Measurements from ENCODE around the gene RICTOR. TPM values are rescaled to one million over a fixed set of nuclear protein-coding genes. Genes with fewer than 3 reads are reported as not detected.
A peak's percentile ranks its signal among the peaks of the same experiment; 100 is the strongest.

RICTOR gene
- total and polyA plus RNA-seq, 11 donors, result 6.8 to 76.3 (median 30.8) TPM

GRCh38 chr5:39022151-39022550 is 52.0 kb downstream of the RICTOR start:
- 69 to 75% (median 73%) methylated on average over 4 of the region's 4 CpGs for WGBS, 4 donors
- Histone ChIP-seq H3K27me3 (no peaks in the 10 kb centered on the region), H3K4me3 (no peak overlapping the region), H3K36me3 (peaks cover 0 to 32% (median 21%) of the 10 kb centered on the region in 9 donors), H3K9me3 (peaks cover 0 to 18% (median 0%) of the 10 kb centered on the region in 12 donors), H3K27ac (peak overlapping the region in 4 of 12 donors; percentile 5 to 47 (median 23)), H3K4me1 (peaks cover 0 to 56% (median 32%) of the 10 kb centered on the region in 12 donors)
- intact Hi-C loops (cut with DNase I), result loop anchor here in 1 of 10 donors (5.0 kb wide), 1 partner anchor 50 kb away; the partner anchor contains the start of gene RICTOR
- TF ChIP-seq POLR2A (IDR thresholded peaks at IDR 0.05) (no peak), CTCF (IDR thresholded peaks at IDR 0.05) (no peak)
- ATAC-seq, result peak in 2 of 4 donors; percentile 47 to 49
- DNase-seq, result no peak

GRCh38 chr5:39021413-39021812 is 52.8 kb downstream of the RICTOR start:
- peaks cover 0 to 32% (median 21%) of the 10 kb centered on the region in 9 donors for H3K36me3 ChIP-seq
- H3K9me3 ChIP-seq, result peaks cover 0 to 13% (median 0%) of the 10 kb centered on the region in 12 donors
- H3K27ac ChIP-seq, result peak overlapping the region in 4 of 12 donors; percentile 1 to 47 (median 14)
- DNase-seq (no peak), ATAC-seq (peak in 1 of 4 donors; percentile 38)
- intact Hi-C loops (cut with DNase I), result loop anchor here in 1 of 10 donors (5.0 kb wide), 1 partner anchor 51 kb away; the partner anchor contains the start of gene RICTOR
- no peak for TF ChIP-seq POLR2A (IDR thresholded peaks at IDR 0.05)
- no peak for TF ChIP-seq CTCF (IDR thresholded peaks at IDR 0.05)
- no peaks in the 10 kb centered on the region for H3K27me3 ChIP-seq
- WGBS, 4 donors, result 36 to 56% (median 51%) methylated on average over 1 of the region's 1 CpG
- H3K4me3 ChIP-seq, result no peak overlapping the region
- H3K4me1 ChIP-seq, result peaks cover 0 to 64% (median 38%) of the 10 kb centered on the region in 12 donors

DNA sequence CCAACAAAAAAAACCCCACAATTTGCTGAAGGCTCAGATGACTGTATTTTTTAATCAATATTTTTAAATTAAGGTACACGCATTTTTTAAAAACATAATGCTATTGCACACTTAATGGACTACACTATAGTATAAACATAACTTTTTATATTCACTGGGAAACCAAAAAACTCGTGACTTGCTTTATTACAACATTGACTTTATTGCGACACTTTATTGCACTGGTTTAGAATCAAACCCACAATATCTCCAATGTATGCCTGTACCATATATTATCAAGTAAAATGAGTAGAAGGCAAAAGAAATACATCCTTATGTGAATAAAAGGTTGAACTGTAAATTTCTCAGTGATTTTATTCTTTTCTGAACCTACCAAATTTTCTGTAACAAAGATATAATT is 53.7 kb downstream of the RICTOR start:
- Histone ChIP-seq H3K9me3 (peaks cover 0 to 4% (median 0%) of the 10 kb centered on the region in 12 donors), H3K36me3 (peaks cover 0 to 30% (median 21%) of the 10 kb centered on the region in 9 donors), H3K4me1 (peaks cover 2 to 71% (median 47%) of the 10 kb centered on the region in 12 donors), H3K4me3 (no peak overlapping the region), H3K27me3 (no peaks in the 10 kb centered on the region), H3K27ac (peak overlapping the region in 3 of 12 donors; percentile 3 to 25 (median 5))
- TF ChIP-seq POLR2A (IDR thresholded peaks at IDR 0.05) (no peak), CTCF (IDR thresholded peaks at IDR 0.05) (no peak)
- DNase-seq (no peak), ATAC-seq (no peak)
- intact Hi-C loops (cut with DNase I), result loop anchor here in 1 of 10 donors (5.0 kb wide), 1 partner anchor 52 kb away; the partner anchor contains the start of gene RICTOR
- WGBS, 4 donors, result 91 to 95% (median 94%) methylated on average over 3 of the region's 3 CpGs

GRCh38 chr5:39019254-39019653 is 54.9 kb downstream of the RICTOR start:
- DNase-seq, result no peak
- Histone ChIP-seq H3K9me3 (no peaks in the 10 kb centered on the region), H3K27me3 (no peaks in the 10 kb centered on the region), H3K4me3 (no peak overlapping the region), H3K4me1 (peaks cover 1 to 67% (median 51%) of the 10 kb centered on the region in 12 donors), H3K27ac (peak overlapping the region in 1 of 12 donors; percentile 87), H3K36me3 (peaks cover 0 to 30% (median 18%) of the 10 kb centered on the region in 9 donors)
- intact Hi-C loops (cut with DNase I), result loop anchor here in 3 of 10 donors (5.0 kb wide), 1 partner anchor 53 kb away; the partner anchor contains the start of gene RICTOR (in 3 of the 3)
- no peak for ATAC-seq
- TF ChIP-seq POLR2A (IDR thresholded peaks at IDR 0.05) (no peak), CTCF (IDR thresholded peaks at IDR 0.05) (no peak)
- 93 to 96% (median 94%) methylated on average over 4 of the region's 4 CpGs for WGBS, 4 donors
